SK-N-SH (cell line): ENCODE data around the gene CRTAP. TPM values are rescaled to one million over a fixed set of nuclear protein-coding genes. Genes with fewer than 3 reads are reported as not detected.
A peak's percentile ranks its signal among the peaks of the same experiment; 100 is the strongest.

Experiments
- CTCF ChIA-PET: fragments of 300-600, 350-600 bp; formaldehyde crosslinking; extraction: SDS; loops from one replicate; lab custom pipeline; 2021; lab: Yijun Ruan, JAX
- POLR2A ChIA-PET: fragments of 350-600 bp; sonication (Branson Sonifier 250); formaldehyde crosslinking; extraction: SDS; loops from one replicate; lab custom pipeline; 2020; ENCODE audit warnings: antibody characterized with exemption, inconsistent platforms; lab: Yijun Ruan, JAX
- DNase-seq: peaks from one replicate; pipeline ENCODE4 v3.0.0; 2012
- H2AFZ ChIP-seq: fragments of 200-600 bp; sonication (generic); 2 replicates; pipeline ENCODE4 v1.8.1; 2016; ENCODE audit warnings: antibody characterized with exemption, mild to moderate bottlenecking, low read depth
- H3F3A ChIP-seq: fragments of 200-600 bp; sonication (generic); replicated peaks from 2 replicates; pipeline ENCODE3; 2016; ENCODE audit warnings: antibody characterized with exemption, mild to moderate bottlenecking; ENCODE audit not compliant: insufficient read depth
- H3K27ac ChIP-seq, 2 experiments: fragments of 200-500 bp in 1 of 2; fragments of 200-600 bp in 1 of 2; sonication (Bioruptor generic) in 1 of 2; sonication (generic), shearing (Covaris generic) in 1 of 2; 2 replicates each; pipeline versions ENCODE4 v1.5.1 to v1.6.1; 2014 to 2016; ENCODE audit warnings: low read depth in 2 of 2, inconsistent platforms in 1 of 2, low read length in 1 of 2, mild to moderate bottlenecking in 1 of 2, mixed read lengths in 1 of 2
- H3K27me3 ChIP-seq: fragments of 200-600 bp; sonication (generic), shearing (Covaris generic); 2 replicates; pipeline ENCODE4 v1.6.1; 2016; ENCODE audit warnings: mixed run types; ENCODE audit not compliant: insufficient read depth
- H3K36me3 ChIP-seq, 2 experiments: fragments of 200-500 bp in 1 of 2; fragments of 200-600 bp in 1 of 2; sonication (Bioruptor generic) in 1 of 2; sonication (generic) in 1 of 2; replicated peaks in 1 of 2; 2 replicates each; pipeline versions ENCODE3 to v1.5.1; 2014 to 2016; ENCODE audit warnings: low read length in 1 of 2, mild to moderate bottlenecking in 1 of 2; ENCODE audit not compliant: insufficient read depth in 2 of 2, control insufficient read depth in 1 of 2
- H3K4me1 ChIP-seq, 2 experiments: fragments of 200-500 bp in 1 of 2; fragments of 200-600 bp in 1 of 2; sonication (Bioruptor generic) in 1 of 2; sonication (generic), shearing (Covaris generic) in 1 of 2; 2 replicates each; pipeline versions ENCODE4 v1.5.1 to v1.6.1; 2014 to 2016; ENCODE audit warnings: low read depth in 1 of 2, low read length in 1 of 2, mixed run types in 1 of 2; ENCODE audit not compliant: insufficient read depth in 2 of 2, control insufficient read depth in 1 of 2
- H3K4me2 ChIP-seq: fragments of 200-600 bp; sonication (generic), shearing (Covaris generic); 2 replicates; pipeline ENCODE4 v1.6.1; 2017; ENCODE audit warnings: mixed run types
- H3K4me3 ChIP-seq, 2 experiments: fragments of 200-500 bp in 1 of 2; fragments of 200-600 bp in 1 of 2; sonication (Bioruptor generic) in 1 of 2; sonication (generic), shearing (Covaris generic) in 1 of 2; 2 replicates each; pipeline versions ENCODE4 v1.5.1 to v1.8.1; 2014 to 2016; ENCODE audit warnings: low read depth in 2 of 2, inconsistent platforms in 1 of 2, low read length in 1 of 2, mild to moderate bottlenecking in 1 of 2, mixed read lengths in 1 of 2, moderate library complexity in 1 of 2
- H3K79me2 ChIP-seq: fragments of 200-600 bp; sonication (generic); 2 replicates; pipeline ENCODE4 v1.8.1; 2017; ENCODE audit warnings: mild to moderate bottlenecking; ENCODE audit not compliant: insufficient read depth
- H3K9ac ChIP-seq: fragments of 200-600 bp; sonication (generic); 2 replicates; pipeline ENCODE4 v1.6.1; 2017; ENCODE audit warnings: mixed run types
- H3K9me2 ChIP-seq: fragments of 200-600 bp; sonication (generic); 2 replicates; pipeline ENCODE4 v1.6.1; 2017; ENCODE audit warnings: mixed run types
- H3K9me3 ChIP-seq: fragments of 200-600 bp; sonication (generic); 2 replicates; pipeline ENCODE4 v1.6.1; 2017; ENCODE audit warnings: mixed run types, mild to moderate bottlenecking, moderate library complexity
- H4K20me1 ChIP-seq: fragments of 200-600 bp; sonication (generic); 2 replicates; pipeline ENCODE4 v1.6.1; 2017; ENCODE audit warnings: mild to moderate bottlenecking, mixed run types; ENCODE audit not compliant: insufficient read depth
- CHD2 ChIP-seq: fragments of 150-350 bp; IDR thresholded peaks from 2 replicates; pipeline ENCODE4 v1.6.1; 2018; ENCODE audit warnings: low read length; ENCODE audit not compliant: partially characterized antibody
- EP300 ChIP-seq, 2 experiments: IDR thresholded peaks; 2 replicates each; pipeline versions ENCODE4 v1.4.0 to v1.6.1; 2012; ENCODE audit warnings: borderline replicate concordance in 1 of 2, low read depth in 1 of 2, low read length in 1 of 2
- EZH2phosphoT487 ChIP-seq: fragments of 200-600 bp; sonication (generic); IDR thresholded peaks from 2 replicates; pipeline ENCODE4 v1.6.1; 2017; ENCODE audit warnings: low read depth, mixed run types, mild to moderate bottlenecking, antibody characterized with exemption, moderate library complexity, borderline replicate concordance
- FOSL2 ChIP-seq: IDR thresholded peaks from 2 replicates; pipeline ENCODE4 v1.4.0; 2012; ENCODE audit warnings: low read depth, mild to moderate bottlenecking, moderate library complexity, borderline replicate concordance
- FOXJ3 ChIP-seq: sonication (generic); formaldehyde crosslinking; IDR thresholded peaks from 2 replicates; pipeline ENCODE4 v1.5.1; 2020; ENCODE audit warnings: mild to moderate bottlenecking, missing genetic modification reagents
- FOXM1 ChIP-seq: IDR thresholded peaks from 2 replicates; pipeline ENCODE4 v1.4.0; 2012; ENCODE audit warnings: low read depth, mild to moderate bottlenecking
- GABPA ChIP-seq: IDR thresholded peaks from 2 replicates; pipeline ENCODE4 v1.4.0; 2012; ENCODE audit warnings: low read depth, mild to moderate bottlenecking
- GATA2 ChIP-seq: sonication (generic); formaldehyde crosslinking; IDR thresholded peaks from 2 replicates; pipeline ENCODE4 v1.5.0; 2020; ENCODE audit warnings: mild to moderate bottlenecking, missing genetic modification reagents
- JUND ChIP-seq: IDR thresholded peaks from 2 replicates; pipeline ENCODE4 v1.4.0; 2012
- MEF2A ChIP-seq: IDR thresholded peaks from 2 replicates; pipeline ENCODE4 v1.4.0; 2012; ENCODE audit warnings: low read depth, borderline replicate concordance
- MXI1 ChIP-seq: IDR thresholded peaks from 2 replicates; pipeline ENCODE4 v1.6.1; 2012; ENCODE audit warnings: mild to moderate bottlenecking, low read depth, low read length, improper control_type of control experiment
- NFIC ChIP-seq: IDR thresholded peaks from 2 replicates; pipeline ENCODE4 v1.4.0; 2012; ENCODE audit warnings: borderline replicate concordance
- NRF1 ChIP-seq: IDR thresholded peaks from 2 replicates; pipeline ENCODE4 v1.6.1; 2012; ENCODE audit warnings: low read depth, mild to moderate bottlenecking, low read length
- POLR2AphosphoS5 ChIP-seq: IDR thresholded peaks from 2 replicates; pipeline ENCODE4 v1.6.1; 2012; ENCODE audit warnings: low read depth, low read length
- RAD21 ChIP-seq: IDR thresholded peaks from 2 replicates; pipeline ENCODE4 v1.6.1; 2012; ENCODE audit warnings: mild to moderate bottlenecking, low read length
- RCOR1 ChIP-seq: fragments of 150-350 bp; IDR thresholded peaks from 2 replicates; pipeline ENCODE4 v1.6.1; 2017; ENCODE audit warnings: antibody characterized with exemption, low read length
- RFX5 ChIP-seq: IDR thresholded peaks from 2 replicates; pipeline ENCODE4 v1.6.1; 2012; ENCODE audit warnings: mild to moderate bottlenecking, improper control_type of control experiment, low read length
- RXRA ChIP-seq: IDR thresholded peaks from 2 replicates; pipeline ENCODE4 v1.4.0; 2012; ENCODE audit warnings: low read depth, mild to moderate bottlenecking, borderline replicate concordance
- SMC3 ChIP-seq: IDR thresholded peaks from 2 replicates; pipeline ENCODE4 v1.6.1; 2012; ENCODE audit warnings: low read depth, low read length, improper control_type of control experiment
- TAF1 ChIP-seq: IDR thresholded peaks from 2 replicates; pipeline ENCODE4 v1.6.1; 2012; ENCODE audit warnings: low read depth, mild to moderate bottlenecking, low read length, moderate library complexity, borderline replicate concordance
- TCF12 ChIP-seq: IDR thresholded peaks from 2 replicates; pipeline ENCODE4 v1.4.0; 2012
- TEAD4 ChIP-seq: IDR thresholded peaks from 2 replicates; pipeline ENCODE4 v1.4.0; 2012; ENCODE audit warnings: mild to moderate bottlenecking, borderline replicate concordance; ENCODE audit not compliant: insufficient read depth
- YY1 ChIP-seq: IDR thresholded peaks from 2 replicates; pipeline ENCODE4 v1.4.0; 2012; ENCODE audit warnings: low read depth, mild to moderate bottlenecking
- WGBS: methylation state at CpG from one replicate; pipeline ENCODE4 v1.1.6; 2017; ENCODE audit warnings: low lambda C conversion rate; 5-methylcytosine and 5-hydroxymethylcytosine counted together
- polyA plus RNA-seq, 3 experiments: library from polyadenylated mRNA; depleted of rRNA; stranded (reverse); fragments of >200 nt; gene quantifications; 2 replicates each; pipeline ENCODE4 v1.2.3, GENCODE V29; 2012
- TF ChIP-seq, protein P1 (sequence below): IDR thresholded peaks from 2 replicates; pipeline ENCODE4 v1.4.0; 2012; ENCODE audit warnings: low read depth
- TF ChIP-seq, protein P2 (sequence below): IDR thresholded peaks from 2 replicates; pipeline ENCODE4; 2012
- TF ChIP-seq, protein P3 (sequence below): fragments of 200-600 bp; sonication (generic); IDR thresholded peaks from 2 replicates; pipeline ENCODE4 v1.6.1; 2017; ENCODE audit warnings: antibody characterized with exemption, mild to moderate bottlenecking, moderate library complexity
- TF ChIP-seq, protein P4 (sequence below): IDR thresholded peaks from 2 replicates; pipeline ENCODE4 v1.4.0; 2012; ENCODE audit warnings: low read depth, borderline replicate concordance
- TF ChIP-seq, protein P5 (sequence below): IDR thresholded peaks from 2 replicates; pipeline ENCODE4 v1.6.1; 2012; ENCODE audit warnings: mild to moderate bottlenecking, low read depth, low read length, moderate library complexity

CRTAP gene
- polyA plus RNA-seq, 1 of the 3 experiments (the other 2 are of a cell fraction) = 198 TPM

DNA sequence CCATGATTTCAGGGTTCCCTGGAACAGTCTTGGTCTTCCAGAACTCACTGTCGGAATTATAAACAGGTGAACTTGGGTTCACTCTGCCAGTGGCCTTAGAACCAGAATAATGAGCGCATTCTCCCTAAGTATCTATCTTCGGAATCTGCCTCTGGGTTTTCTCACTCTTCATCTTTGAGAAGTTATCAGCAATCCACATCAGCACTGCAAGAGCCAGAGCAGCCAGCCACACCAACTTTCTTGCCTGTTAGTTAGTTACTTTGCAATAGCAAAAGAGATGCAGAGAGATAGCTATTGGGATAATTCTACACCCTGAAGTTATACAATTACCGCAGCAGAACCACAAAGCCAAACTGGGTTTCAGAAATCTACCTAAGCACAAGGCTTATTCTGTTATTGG lies 42.6 kb upstream of the CRTAP start:
- Histone ChIP-seq H3K36me3 (peaks cover 2 to 14% of the 10 kb centered on the region in 2 experiments), H3K27ac (peak overlapping the region in 1 of 2 experiments; percentile 51; a peak in 2 of 4 replicates), H3K4me2 (no peak overlapping the region), H3K4me1 (peaks cover 0 to 23% of the 10 kb centered on the region in 2 experiments; a peak in 2 of 4 replicates), H3K27me3 (no peaks in the 10 kb centered on the region), H3K9me2 (no peaks in the 10 kb centered on the region), H3K4me3 (no peak overlapping the region), H3K9me3 (no peaks in the 10 kb centered on the region), H3F3A (peaks cover 7% of the 10 kb centered on the region), H4K20me1 (peaks cover 7% of the 10 kb centered on the region; the same call in 1 of the 2 replicates), H3K79me2 (peaks cover 8% of the 10 kb centered on the region), H2AFZ (no peak overlapping the region), H3K9ac (no peak overlapping the region)
- no peak for DNase-seq
- CTCF ChIA-PET = interaction anchor here (0.6 to 5.3 kb wide), 6 partner anchors 12 to 337 kb away, joined by 3 to 32 read pairs (median 5); no protein-coding TSS in a partner anchor
- 84% methylated on average over 4 of the region's 4 CpGs for WGBS
- POLR2A ChIA-PET = interaction anchor here (1.4 kb wide), 1 partner anchor 123 kb away, joined by 3 read pairs; no protein-coding TSS in a partner anchor
- TF ChIP-seq, protein P1, sequence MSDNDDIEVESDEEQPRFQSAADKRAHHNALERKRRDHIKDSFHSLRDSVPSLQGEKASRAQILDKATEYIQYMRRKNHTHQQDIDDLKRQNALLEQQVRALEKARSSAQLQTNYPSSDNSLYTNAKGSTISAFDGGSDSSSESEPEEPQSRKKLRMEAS = no peak
- no peak for TF ChIP-seq GABPA
- no peak for TF ChIP-seq NFIC
- TF ChIP-seq FOSL2 = no peak
- TF ChIP-seq FOXM1 = no peak
- no peak for TF ChIP-seq MEF2A
- TF ChIP-seq, protein P2, sequence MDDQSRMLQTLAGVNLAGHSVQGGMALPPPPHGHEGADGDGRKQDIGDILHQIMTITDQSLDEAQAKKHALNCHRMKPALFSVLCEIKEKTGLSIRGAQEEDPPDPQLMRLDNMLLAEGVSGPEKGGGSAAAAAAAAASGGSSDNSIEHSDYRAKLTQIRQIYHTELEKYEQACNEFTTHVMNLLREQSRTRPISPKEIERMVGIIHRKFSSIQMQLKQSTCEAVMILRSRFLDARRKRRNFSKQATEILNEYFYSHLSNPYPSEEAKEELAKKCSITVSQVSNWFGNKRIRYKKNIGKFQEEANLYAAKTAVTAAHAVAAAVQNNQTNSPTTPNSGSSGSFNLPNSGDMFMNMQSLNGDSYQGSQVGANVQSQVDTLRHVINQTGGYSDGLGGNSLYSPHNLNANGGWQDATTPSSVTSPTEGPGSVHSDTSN = no peak
- TF ChIP-seq, protein P3, sequence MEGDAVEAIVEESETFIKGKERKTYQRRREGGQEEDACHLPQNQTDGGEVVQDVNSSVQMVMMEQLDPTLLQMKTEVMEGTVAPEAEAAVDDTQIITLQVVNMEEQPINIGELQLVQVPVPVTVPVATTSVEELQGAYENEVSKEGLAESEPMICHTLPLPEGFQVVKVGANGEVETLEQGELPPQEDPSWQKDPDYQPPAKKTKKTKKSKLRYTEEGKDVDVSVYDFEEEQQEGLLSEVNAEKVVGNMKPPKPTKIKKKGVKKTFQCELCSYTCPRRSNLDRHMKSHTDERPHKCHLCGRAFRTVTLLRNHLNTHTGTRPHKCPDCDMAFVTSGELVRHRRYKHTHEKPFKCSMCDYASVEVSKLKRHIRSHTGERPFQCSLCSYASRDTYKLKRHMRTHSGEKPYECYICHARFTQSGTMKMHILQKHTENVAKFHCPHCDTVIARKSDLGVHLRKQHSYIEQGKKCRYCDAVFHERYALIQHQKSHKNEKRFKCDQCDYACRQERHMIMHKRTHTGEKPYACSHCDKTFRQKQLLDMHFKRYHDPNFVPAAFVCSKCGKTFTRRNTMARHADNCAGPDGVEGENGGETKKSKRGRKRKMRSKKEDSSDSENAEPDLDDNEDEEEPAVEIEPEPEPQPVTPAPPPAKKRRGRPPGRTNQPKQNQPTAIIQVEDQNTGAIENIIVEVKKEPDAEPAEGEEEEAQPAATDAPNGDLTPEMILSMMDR = no peak
- peak; percentile 70 for TF ChIP-seq TCF12
- peak; percentile 92 for TF ChIP-seq GATA2 (CRISPR knock-in tag)
- no peak for TF ChIP-seq NRF1
- TF ChIP-seq EP300 (IDR thresholded peaks at IDR 0.05; ENCODE audit: borderline replicate concordance in 1 of 2, low read depth in 1 of 2, low read length in 1 of 2) = peak in 1 of 2 experiments; percentile 85; a peak in 2 of 4 replicates
- no peak for TF ChIP-seq YY1
- TF ChIP-seq SMC3 = no peak
- TF ChIP-seq TEAD4 = no peak
- no peak for TF ChIP-seq POLR2AphosphoS5
- TF ChIP-seq JUND = no peak
- TF ChIP-seq FOXJ3 (CRISPR knock-in tag) = no peak
- TF ChIP-seq CHD2 = peak; percentile 40
- TF ChIP-seq EZH2phosphoT487 = no peak
- no peak for TF ChIP-seq RAD21
- TF ChIP-seq RCOR1 = peak; percentile 89; the same call in 1 of the 2 replicates
- TF ChIP-seq RFX5 = no peak
- TF ChIP-seq TAF1 = no peak
- TF ChIP-seq MXI1 = no peak
- TF ChIP-seq RXRA = no peak
- TF ChIP-seq, protein P4, sequence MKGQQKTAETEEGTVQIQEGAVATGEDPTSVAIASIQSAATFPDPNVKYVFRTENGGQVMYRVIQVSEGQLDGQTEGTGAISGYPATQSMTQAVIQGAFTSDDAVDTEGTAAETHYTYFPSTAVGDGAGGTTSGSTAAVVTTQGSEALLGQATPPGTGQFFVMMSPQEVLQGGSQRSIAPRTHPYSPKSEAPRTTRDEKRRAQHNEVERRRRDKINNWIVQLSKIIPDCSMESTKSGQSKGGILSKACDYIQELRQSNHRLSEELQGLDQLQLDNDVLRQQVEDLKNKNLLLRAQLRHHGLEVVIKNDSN = no peak
- TF ChIP-seq, protein P5, sequence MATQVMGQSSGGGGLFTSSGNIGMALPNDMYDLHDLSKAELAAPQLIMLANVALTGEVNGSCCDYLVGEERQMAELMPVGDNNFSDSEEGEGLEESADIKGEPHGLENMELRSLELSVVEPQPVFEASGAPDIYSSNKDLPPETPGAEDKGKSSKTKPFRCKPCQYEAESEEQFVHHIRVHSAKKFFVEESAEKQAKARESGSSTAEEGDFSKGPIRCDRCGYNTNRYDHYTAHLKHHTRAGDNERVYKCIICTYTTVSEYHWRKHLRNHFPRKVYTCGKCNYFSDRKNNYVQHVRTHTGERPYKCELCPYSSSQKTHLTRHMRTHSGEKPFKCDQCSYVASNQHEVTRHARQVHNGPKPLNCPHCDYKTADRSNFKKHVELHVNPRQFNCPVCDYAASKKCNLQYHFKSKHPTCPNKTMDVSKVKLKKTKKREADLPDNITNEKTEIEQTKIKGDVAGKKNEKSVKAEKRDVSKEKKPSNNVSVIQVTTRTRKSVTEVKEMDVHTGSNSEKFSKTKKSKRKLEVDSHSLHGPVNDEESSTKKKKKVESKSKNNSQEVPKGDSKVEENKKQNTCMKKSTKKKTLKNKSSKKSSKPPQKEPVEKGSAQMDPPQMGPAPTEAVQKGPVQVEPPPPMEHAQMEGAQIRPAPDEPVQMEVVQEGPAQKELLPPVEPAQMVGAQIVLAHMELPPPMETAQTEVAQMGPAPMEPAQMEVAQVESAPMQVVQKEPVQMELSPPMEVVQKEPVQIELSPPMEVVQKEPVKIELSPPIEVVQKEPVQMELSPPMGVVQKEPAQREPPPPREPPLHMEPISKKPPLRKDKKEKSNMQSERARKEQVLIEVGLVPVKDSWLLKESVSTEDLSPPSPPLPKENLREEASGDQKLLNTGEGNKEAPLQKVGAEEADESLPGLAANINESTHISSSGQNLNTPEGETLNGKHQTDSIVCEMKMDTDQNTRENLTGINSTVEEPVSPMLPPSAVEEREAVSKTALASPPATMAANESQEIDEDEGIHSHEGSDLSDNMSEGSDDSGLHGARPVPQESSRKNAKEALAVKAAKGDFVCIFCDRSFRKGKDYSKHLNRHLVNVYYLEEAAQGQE = no peak
